GM19043 (cell line): ENCODE measurements around the gene ROCK2.
"Not testable (repeated sequence)": the region's sequence is repeated elsewhere in the genome, so short reads cannot be mapped to it uniquely, and the experiment has no call there.

ENCODE experiments used
- ATAC-seq: cut with Tn5 transposase; IDR thresholded peaks from one replicate; pipeline ENCODE4 v1.9.1; 2021; ENCODE audit warnings: low read depth; ENCODE audit not compliant: unreplicated experiment

Gene ROCK2

DNA sequence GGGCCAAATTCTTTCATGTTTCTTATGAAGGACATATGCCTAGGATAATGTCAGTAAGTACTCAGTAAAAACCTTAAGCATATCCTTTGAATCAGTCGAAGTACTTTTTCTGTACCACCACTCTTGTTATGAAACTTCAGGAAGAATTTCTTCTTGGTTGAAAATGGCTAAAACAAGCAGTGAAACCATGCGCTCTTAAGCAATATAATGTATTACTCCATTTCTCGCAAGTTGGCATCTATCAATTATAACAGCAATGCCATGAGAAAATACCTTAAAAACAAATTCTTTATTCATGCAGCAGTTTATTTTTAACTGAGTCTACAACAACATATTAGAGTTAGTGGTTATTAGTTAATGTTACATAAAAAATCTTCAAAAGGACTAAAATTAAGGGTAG lies 148.2 kb downstream of the ROCK2 start:
- ATAC-seq: no peak

DNA sequence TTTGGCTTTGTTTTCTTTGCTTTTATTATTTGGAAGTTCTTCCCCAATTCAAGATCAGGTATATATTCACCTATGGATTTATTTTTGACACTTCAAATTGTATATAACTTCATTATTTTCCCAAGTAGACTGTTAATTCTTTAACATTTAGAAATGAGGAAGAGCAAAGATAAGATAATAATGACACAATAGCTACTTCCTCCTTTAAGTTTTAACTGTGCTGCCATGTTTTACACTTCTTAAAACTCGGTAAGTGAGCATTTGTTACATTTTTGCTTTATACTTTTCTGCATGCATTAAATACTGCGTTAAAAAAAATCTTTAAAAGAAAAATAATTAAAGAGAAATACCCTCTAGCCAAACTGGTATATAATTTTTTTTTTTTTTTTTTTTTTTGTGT lies 156.7 kb downstream of the ROCK2 start:
- no peak for ATAC-seq

DNA sequence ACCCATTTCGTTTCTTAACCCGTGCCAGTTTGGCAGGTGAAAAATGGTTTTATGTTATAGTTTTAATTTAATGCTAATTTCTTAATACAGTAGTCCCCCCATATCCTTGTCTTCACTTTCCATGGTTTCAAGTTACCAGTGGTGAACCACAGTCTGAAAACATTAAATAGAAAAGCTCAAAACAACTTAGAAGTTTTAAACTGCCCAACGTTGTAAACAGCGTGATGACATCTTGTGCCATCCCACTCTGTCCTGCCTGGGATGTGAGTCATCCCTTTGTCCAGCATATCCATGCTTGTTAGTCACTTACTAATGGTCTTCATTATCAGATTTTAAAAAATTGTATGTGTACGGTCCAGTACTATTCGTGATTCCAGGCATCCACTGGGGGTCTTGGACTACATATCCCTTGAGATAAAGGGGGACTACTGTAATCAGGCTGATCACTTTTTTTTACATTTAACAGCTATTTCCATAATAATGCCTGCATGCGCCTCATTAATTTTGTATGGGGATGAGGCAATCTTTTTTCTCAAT lies 157.3 kb downstream of the ROCK2 start:
- no peak for ATAC-seq

DNA sequence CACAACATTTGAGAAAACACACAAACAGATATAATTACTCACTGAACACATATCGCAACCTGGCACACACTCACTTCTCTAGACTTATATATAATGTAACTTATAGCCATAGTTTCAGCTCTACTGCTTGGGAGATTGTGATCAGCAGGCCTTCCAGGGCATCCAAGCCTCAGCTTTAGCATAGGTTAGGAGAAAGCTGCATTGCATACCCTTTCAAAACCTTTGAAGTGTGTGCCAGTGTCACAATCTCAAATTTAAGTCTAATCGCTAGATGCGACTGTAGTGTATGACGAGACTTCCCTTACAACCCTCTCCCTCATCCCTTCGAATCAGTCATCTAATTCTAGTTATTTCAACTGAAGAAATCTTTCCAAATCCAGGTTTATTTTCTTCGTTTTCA lies 158.3 kb downstream of the ROCK2 start:
- ATAC-seq: no peak

DNA sequence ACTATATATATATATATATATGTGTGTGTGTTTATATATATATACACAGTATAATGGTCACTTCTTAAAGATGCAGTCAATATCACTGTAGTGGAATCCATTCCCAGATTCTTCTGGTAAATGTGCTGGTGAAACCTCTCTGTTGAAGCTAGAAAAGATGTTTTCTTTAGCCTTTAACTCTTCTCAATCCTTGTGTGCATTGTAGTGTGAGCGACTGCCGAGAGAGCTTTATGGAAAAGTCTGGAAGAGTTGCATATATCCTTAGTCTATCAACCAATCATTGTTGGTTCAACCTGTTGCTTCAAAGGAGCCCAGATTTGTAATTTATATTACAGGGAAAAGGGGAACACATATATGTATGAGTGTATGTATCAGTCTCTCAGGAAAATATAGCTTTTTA lies 161.5 kb downstream of the ROCK2 start:
- ATAC-seq: no peak

DNA sequence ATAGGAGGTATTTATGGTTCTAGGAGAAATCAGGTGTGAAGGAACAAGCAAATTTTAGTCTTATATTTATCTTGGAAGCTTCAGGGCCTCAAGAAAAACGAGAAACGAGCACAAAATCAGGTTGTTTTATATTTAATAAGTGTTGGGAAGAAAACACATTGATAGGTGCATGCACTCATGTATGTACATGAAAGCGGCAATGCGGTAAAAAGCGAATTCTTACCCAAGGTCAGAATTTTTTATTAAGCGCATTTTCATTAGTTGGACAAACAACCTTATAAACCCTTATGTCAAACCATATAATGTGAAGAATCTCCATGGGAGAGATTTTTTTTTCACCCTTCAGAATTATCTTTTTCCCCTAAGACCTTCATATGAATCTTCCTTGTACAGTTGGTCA lies 163.8 kb downstream of the ROCK2 start:
- no peak for ATAC-seq

DNA sequence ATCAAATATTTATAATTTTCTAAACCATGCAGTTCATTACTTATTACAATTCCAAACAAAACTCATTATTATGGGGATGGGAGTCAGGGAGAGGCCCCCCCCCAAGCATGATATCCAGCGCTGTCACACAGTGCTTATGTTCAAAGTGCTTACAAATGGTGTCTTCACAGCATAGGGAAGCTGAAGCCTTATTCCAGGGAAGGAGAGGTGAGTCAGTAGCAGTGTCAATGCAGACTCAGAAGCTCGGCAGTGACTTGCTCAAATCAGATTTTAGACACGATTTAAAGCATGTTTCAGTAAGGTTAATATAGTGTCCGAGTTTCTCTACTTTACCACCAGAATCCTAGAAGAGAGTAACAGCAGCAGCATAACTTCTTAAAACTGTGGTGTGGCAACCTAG lies 164.5 kb downstream of the ROCK2 start:
- no peak for ATAC-seq

DNA sequence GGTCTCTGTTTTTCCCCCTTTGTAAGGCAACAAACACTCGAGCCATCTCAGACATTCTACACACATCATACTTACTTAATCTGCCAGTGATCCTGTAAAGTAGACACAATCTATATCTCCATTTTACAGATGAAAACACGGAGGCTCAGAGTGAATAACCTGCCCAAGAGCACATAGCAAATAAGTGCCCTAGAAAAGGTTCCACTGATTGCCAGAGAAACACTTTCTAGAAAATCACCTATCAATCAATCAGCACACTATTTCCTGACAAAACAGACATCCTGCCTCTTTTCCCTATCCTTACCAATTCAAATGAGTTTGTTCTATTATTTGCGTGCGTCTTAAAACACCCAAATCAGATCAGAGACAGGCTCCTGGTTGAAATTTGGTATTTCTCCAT lies 165.2 kb downstream of the ROCK2 start:
- no peak for ATAC-seq

DNA sequence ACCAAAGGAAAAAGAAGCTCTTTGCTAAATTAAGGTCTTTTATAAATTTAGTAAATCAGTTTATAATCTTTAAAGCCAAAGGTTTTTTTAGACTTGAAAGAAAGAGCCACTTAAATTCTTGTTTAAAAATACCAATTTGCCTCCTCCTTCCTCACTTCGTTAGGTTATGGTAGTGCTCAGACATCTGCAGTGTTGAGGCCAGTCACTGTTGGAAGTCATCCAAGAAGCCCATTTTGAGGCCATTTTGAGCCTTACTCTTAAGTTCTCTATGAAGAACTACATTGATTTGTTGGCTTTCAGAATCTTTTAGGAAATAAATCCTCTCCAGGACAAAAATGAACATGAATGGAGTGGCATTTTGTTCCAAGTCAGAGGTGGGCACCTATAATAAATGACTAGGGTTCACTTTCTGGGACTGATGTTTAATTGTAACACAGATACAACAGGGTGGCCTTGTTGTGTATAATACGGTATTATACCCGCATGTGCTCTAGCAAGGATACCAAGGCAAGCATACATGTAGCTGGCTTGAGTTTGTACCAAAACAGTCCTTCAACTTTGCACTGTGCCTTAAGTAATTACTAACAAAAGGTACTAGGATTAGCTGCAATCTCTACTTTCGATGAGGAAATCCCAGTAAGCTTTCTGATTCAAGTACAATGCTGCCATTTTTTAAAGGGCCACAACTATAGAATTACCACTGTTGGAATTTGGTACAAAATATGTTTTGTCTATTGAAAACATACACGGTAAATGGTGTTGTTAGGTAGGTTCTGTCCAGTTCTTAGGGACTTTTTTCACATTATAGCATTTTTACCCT lies 166.4 kb downstream of the ROCK2 start:
- no peak for ATAC-seq

DNA sequence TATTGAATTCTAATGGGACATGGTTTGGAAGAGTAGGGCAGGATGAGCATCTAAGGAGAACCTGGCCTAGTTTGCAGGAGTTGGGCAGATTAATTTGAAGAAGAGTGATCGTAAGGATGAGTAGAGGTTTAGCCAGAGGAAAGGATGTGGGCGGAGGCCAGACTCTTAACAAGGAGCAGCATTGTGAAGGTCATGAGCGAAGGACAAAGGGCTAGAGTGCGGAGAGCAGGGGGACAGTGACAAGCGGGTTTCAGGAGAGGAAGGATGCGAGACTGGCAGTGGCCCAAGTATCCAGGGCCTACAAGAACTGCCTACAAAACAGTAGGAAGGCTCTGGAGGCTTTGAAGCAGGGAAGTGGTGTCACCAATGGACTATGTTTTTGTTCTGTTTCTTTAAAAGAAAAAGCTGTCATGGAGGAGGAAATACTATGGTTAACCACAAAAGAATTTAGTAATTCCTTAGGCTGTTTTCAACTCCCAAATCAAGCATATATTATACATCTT lies 169.1 kb downstream of the ROCK2 start:
- ATAC-seq: no peak

DNA sequence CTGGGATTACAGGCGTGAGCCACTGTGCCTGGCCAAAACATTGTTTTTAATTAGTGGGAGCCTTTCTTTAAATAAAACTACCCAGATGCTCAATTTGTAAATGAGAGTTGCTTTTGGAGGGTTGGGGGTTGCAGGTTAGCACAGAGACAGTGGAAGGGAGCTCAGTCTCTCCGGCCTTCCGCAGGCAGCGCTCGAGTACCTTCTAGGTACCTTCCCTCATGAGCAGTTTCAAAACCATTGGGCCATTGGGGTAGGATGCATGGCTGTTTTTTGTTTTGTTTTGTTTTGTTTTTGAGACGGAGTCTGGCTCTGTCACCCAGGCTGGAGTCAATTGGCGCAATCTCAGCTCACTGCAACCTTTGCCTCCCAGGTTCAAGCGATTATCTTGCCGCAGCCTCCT lies 170.2 kb downstream of the ROCK2 start:
- ATAC-seq: no peak

DNA sequence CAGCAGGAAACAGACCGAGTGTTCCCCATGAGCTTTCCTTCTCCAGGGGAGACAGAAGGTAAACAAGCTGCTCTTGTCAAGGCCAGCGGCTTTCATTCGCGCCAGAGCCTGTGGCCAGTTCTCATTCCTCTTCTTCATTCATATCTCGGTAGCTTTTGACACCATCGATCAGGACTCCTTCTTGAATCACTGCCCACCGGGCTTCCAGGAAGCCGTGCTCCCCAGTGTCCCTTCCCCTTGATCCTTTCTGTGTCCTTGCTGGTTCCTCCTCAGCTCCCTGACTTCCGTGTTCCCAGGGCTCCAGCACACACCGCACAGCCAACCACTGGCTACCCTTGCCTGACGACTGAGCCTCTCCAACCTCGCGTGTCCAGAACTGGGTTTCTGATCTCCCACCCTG lies 175.1 kb downstream of the ROCK2 start:
- ATAC-seq: no peak

DNA sequence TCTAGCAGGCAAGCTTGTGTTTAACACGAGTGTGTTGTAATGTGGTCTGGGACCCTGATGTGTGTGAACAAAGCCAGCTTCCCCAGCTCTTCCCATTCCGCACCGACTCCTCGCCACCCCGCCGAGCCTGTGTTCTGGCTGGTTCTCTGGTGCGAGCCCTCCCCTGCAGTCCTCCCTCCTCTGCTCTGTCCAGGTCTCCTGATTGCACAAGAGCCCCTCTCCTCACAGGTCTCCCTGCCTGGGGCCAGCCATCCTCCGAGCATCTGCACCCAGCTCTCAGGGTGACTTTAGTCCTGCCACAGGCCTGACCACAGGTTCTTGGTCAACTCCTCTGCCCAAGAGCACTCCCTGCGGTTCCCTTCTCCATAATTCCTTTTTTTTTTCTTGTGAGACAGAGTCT lies 175.9 kb downstream of the ROCK2 start:
- no peak for ATAC-seq

DNA sequence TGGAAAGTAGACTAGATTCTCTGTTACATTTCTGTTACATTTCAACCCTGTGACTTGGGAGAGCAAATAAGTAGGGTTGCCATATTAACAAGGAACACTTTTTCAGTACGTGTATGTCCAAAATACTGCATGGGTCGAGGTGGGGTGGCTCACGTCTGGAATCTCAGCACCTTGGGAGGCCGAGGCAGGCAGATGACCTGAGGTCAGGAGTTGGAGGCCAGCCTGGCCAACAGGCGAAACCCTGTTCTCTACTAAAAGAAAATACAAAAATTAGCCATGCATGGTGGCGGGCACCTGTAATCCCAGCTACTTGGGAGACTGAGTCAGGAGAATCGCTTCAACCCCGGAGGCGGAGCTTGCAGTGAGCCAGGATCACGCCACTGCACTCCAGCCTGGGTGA lies 178.0 kb downstream of the ROCK2 start:
- no peak for ATAC-seq

DNA sequence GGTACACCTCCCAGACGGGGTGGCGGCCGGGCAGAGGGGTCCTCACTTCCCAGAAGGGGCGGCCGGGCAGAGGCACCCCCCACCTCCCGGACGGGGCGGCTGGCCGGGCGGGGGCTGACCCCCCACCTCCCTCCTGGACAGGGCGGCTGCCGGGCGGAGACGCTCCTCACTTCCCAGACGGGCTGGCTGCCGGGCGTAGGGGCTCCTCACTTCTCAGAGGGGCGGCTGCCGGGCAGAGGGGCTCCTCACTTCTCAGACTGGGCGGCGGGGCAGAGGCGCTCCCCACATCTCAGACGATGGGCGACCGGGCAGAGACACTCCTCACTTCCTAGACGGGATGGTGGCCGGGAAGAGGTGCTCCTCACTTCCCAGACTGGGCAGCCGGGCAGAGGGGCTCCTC lies 179.4 kb downstream of the ROCK2 start:
- ATAC-seq: not testable (repeated sequence)

DNA sequence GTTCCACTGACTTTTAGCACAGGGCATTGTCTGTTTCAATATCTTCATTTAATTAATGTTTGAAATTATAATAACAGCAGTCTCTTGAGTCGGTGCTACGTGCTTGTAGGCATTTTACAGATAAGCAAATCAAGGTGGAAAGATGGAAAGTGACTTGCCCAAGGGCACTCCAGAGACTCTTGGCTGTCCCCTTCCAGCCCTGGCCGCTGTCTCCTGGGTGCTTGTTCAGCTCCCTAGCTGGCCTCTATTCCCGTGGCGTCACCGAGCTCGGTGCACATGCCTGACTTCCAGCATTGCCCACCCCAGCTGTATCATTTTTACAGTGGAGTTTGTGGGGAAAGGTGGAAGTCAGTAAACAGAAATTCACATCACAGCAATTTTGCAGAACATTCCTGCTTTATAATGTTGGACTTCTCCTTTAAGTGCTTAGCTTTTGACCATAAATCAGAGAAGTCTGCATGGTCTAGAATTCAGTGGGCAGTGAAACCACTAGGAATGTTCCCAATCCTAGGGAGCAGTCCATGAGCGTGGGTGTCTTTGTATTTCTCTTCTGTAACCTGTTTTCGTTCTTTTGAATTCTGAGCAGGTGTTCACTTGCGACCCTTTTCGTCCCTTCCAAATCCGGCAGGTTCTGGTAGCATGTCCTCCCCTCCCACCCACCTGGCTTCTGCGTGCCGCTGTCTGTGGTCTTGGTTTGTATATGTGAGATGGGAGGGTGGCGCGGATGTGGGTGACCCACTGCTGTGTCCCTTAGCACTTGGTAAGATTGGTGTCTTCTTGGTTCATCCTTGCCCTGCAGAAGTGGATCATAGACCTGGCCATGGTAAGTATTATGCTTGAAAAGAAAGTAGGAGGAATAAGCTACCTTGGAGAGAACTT lies 180.8 kb downstream of the ROCK2 start:
- ATAC-seq: no peak

DNA sequence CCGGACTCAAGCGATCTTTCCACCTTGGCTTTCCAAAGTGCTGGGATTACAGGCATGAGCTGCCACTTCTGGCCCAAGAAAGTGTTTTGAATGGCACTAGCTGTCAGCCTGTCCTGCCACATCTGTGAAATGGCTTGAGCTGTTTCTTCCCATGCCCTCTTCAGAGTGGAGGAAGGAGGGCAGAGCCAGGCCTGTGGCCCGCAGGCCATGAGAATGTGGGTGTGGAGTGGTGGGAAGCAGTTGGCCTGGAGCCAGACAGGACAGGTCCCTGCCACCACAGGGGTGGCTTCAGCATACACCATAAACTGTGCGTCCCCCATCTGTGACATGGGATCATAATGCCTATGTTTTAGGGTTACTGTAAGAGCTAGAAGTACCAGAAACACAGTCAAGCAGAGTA lies 182.7 kb downstream of the ROCK2 start:
- no peak for ATAC-seq

DNA sequence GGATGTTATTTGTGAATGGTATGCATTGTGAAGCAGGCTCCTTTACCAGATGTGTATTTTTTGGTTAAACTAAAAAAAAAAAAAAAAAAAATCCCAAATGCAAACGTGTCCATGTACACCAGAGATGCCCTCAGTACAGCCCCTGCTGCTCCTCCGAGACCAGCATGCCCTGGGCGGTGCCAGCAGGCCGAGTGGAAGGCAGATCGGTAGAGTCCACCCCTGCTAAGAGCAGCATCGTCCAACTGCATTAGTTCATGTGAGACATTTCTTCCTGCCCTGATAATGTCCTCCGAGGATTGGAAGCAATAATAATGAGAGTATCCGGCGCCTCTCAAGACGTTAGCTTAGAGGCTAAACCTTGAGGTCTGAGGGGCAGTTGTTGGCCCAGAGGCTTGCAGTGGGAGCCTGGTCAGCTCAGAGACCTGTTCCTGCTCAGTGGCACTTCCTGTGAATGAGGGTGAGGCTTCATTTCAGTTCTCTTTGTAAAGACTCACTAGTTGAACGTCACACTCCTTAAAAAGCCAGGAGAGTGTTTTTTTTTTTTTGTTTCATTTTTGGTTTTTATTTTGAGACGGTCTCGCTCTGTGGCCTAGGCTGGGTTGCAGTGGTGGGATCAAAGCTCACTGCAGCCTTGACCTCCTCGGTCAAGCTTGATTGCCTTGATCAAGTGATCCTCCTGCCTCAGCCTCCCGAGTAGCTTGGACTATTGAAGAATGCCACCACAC lies 183.5 kb downstream of the ROCK2 start:
- peak; percentile 92 for ATAC-seq

DNA sequence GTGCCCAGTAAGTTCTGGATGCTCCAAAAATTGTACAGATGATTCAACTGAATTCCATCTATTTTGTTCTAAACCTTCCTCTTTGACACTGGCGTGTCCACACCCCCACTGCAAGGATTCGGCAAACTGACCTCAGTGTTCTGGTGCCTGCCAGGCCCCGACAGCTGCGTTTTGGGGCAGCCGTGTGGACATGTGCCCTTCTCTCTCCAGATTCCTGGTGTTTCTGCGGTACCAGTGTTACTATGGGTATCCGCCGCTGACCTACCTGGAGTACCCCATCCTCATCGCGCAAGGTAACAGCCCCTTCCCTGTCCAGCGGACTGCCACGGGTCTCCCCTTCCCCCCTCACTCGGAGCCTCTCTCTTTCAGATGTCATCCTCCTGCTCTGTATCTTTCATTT lies 184.2 kb downstream of the ROCK2 start:
- no peak for ATAC-seq

DNA sequence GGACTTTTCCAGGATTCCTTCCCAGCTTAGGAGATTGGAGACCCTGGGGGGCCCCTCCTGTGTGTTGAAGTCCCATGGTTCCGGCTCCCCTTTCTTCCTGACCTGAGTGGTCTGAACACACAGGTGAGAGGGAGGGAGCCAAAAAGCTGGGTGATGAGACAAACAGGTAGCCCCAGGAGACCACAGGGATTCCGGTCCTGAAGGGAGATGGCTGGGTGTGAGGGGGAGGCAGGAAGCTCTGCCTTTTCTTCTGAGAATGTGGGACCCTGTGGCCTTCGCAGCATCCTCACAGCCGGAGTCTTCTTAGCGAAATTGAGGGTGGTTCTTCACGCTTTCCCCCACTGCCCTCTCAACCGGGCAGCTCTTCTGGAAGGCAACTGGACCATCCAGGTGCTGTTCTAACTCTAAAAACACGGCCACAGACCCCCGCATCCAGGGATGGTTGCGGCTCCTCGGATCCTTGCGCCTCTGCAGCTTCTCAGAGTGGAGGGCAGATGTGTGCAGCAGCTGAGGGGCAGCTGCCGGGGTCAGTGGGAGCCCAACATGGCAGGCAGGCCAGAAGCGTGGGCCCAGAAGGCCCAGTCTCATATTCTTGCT lies 184.8 kb downstream of the ROCK2 start:
- ATAC-seq: no peak
